Activated CD4-positive, alpha-beta memory T cell treated with anti-CD3 and anti-CD28 coated beads for 36 hours (primary cell): Measurements from ENCODE around the gene PRRT1. TPM values are rescaled to one million over a fixed set of nuclear protein-coding genes. Genes with fewer than 3 reads are reported as not detected.
"Not testable (repeated sequence)": the region's sequence is repeated elsewhere in the genome, so short reads cannot be mapped to it uniquely, and the experiment has no call there.

Source experiments
- CTCF ChIA-PET: fragments of 350-600 bp; sonication (Branson Sonifier 250); formaldehyde crosslinking; loops from one replicate; lab custom pipeline; 2021; ENCODE audit warnings: antibody characterized with exemption, inconsistent platforms; lab: Charles Lee
- POLR2A ChIA-PET: fragments of 350-600 bp; sonication (Branson Sonifier 250); formaldehyde crosslinking; loops from one replicate; lab custom pipeline; 2021; ENCODE audit warnings: antibody characterized with exemption; lab: Charles Lee
- DNase-seq: peaks from one replicate; pipeline ENCODE4 v3.0.0-alpha.2; 2020
- H3K27ac Mint-ChIP-seq: one replicate; pipeline ENCODE4 v1.8.0; 2021; ENCODE audit warnings: mixed read lengths
- H3K27me3 Mint-ChIP-seq: one replicate; pipeline ENCODE4 v1.8.0; 2021; ENCODE audit warnings: mixed read lengths
- H3K36me3 Mint-ChIP-seq: one replicate; pipeline ENCODE4 v1.8.0; 2021; ENCODE audit warnings: mixed read lengths
- H3K4me1 Mint-ChIP-seq: one replicate; pipeline ENCODE4 v1.8.0; 2021; ENCODE audit warnings: low read depth, mixed read lengths
- H3K4me3 Mint-ChIP-seq: one replicate; pipeline ENCODE4 v1.8.0; 2021; ENCODE audit warnings: mild to moderate bottlenecking, mixed read lengths
- H3K9me3 Mint-ChIP-seq: one replicate; pipeline ENCODE4 v1.8.0; 2021; ENCODE audit warnings: mixed read lengths
- intact Hi-C: fragments of 100-400 bp; cut with micrococcal nuclease; formaldehyde crosslinking; loops from one replicate; pipeline ENCODE4 v1.15.1; 2023
- total RNA-seq, 2 experiments: library from RNA; stranded (reverse); gene quantifications; one replicate each; pipeline ENCODE4 v1.2.3, GENCODE V29; 2021

Gene PRRT1
- total RNA-seq, 2 experiments from 2014 or later, result 0.33 to 0.36 TPM

DNA sequence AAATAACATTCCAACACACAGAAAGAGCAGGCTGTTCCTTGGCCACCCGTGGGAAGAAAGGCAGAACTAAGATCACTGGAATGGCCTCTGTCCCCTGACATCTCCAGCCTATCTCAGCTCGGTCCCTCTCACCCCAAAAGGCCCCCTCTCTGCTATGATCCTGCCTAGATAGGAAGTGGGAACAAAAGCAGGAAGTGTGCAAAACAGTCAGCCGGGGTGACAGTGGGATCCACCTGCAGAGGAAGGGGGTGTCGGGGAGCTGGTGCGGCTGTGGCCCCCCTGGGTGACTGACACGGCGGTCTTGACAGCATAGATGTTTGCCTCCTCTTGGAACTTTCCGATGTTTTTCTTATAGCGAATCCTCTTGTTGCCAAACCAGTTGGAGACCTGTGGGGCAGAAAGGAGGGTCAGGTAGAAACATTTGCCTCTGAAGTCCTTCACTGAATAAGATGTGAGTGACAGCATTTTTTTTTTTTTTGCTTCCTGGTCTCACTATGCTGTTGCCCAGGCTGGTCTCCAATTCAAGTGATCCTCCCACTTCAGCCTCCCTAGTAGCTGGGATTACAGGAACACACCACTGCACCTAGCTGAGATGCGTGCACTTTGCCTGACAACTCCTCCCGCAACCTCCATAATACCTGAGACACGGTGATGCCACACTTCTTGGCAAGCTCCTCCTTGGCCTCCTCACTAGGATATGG is 35.4 kb upstream of the PRRT1 start:
- ChIA-PET POLR2A (interaction anchor here (0.6 to 8.5 kb wide), 3 partner anchors 9 to 784 kb away, joined by 3 to 57 read pairs (median 3); partner anchors contain the start of genes AGPAT1 and RNF5), CTCF (interaction anchor here (1.9 kb wide), 1 partner anchor 8 kb away, joined by 9 read pairs; no protein-coding TSS in a partner anchor)
- Mint-ChIP-seq H3K27ac (peak overlapping the region; percentile 86), H3K4me1 (peaks cover 54% of the 10 kb centered on the region), H3K4me3 (peak overlapping the region; percentile 13), H3K27me3 (no peaks in the 10 kb centered on the region), H3K9me3 (no peaks in the 10 kb centered on the region), H3K36me3 (peaks cover 55% of the 10 kb centered on the region)
- no peak for DNase-seq
- intact Hi-C loops, result no loop called here

DNA sequence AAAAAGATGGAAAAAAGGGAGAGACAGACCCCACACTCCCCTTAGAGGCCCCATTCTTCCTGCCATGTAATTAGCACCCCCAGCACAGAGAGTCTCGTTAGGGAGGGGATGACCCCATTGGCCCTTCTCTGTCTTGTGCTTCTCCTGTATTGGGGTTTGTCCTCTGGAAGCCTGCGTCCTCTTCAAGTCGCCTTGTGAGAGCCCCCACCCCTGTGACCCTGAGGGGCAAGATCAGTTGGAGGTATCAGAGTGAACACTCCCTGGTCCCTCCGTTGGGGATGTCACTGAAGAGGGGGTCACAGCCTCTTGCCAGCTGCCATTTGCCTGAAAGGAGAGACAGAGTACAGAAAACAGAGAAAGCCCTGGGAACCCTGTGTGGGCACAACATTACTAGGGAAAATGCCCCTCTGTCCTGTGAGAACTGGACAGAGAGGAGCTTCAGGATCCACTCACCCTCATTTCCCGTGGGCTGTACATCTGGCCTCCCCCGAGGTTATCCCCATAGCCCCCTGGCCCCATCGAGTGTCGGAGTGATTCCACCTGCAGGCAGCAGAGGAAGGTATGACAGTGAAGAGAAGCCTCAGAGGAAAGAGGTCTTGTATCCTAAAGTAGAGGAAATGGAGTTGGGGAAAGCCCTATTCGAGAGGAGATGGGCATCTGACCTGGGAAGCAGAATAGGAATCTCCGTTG is 34.6 kb upstream of the PRRT1 start:
- H3K4me3 Mint-ChIP-seq, DNase-seq, H3K27me3 Mint-ChIP-seq, intact Hi-C loops, H3K9me3 Mint-ChIP-seq: not testable (repeated sequence)
- peak overlapping the region; percentile 86 for H3K27ac Mint-ChIP-seq
- H3K4me1 Mint-ChIP-seq, result peaks cover 56% of the 10 kb centered on the region
- peaks cover 54% of the 10 kb centered on the region for H3K36me3 Mint-ChIP-seq
- ChIA-PET POLR2A (interaction anchor here (0.6 to 8.5 kb wide), 2 partner anchors 8 to 89 kb away, joined by 7 to 57 read pairs; partner anchors contain the start of genes AGPAT1 and RNF5), CTCF (interaction anchor here (0.6 to 1.9 kb wide), 2 partner anchors 9 to 108 kb away, joined by 4 to 9 read pairs; no protein-coding TSS in a partner anchor)

- H3K27me3 Mint-ChIP-seq, H3K9me3 Mint-ChIP-seq, intact Hi-C loops: not testable (repeated sequence)
- Mint-ChIP-seq H3K4me1 (peaks cover 61% of the 10 kb centered on the region), H3K27ac (peak overlapping the region; percentile 86), H3K36me3 (peaks cover 53% of the 10 kb centered on the region), H3K4me3 (peak overlapping the region; percentile 34)
- ChIA-PET CTCF (interaction anchor here (0.6 to 1.9 kb wide), 2 partner anchors 10 to 108 kb away, joined by 4 to 9 read pairs; no protein-coding TSS in a partner anchor), POLR2A (interaction anchor here (0.6 to 8.5 kb wide), 2 partner anchors 8 to 88 kb away, joined by 7 to 57 read pairs; partner anchors contain the start of genes AGPAT1 and RNF5)
- peak; percentile 84 for DNase-seq
Observed at GRCh38 chr6:32185681-32186131, 34.0 kb upstream of the PRRT1 start.

DNA sequence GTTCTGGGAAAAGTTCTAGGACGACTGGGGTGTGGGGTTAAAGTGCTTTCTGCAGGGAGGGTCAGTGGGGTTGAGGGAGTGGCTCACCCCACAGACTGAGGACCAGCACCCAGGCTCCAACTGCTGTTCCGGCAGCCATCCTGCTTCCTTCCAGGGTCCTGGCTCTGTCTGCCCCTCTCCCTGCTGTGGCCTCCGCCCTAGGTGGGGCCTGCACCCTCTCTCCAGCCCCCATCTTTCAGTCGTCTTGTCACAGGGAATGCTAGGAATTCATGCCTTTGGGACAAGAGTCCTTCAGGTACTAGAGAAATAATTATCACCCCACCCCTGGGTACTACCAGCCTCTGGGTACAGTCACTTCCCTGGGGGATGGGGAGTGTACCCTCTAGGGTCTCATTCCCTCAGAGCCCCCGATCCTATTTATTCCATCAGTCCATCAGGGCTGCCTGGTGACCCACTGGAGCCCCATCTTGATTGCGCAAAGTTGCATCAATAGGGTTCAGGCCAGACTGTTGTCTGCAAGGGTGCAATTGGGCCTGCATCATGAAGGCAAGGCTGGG is 32.4 kb upstream of the PRRT1 start, which contains the start of gene AGER:
Gene AGER, minus strand, starts transcription at position 170 of the 557 bp plus-strand sequence. Its CDS starts 31 bp downstream, at position 139.
- no peak for DNase-seq
- H3K4me3 Mint-ChIP-seq, result no peak within 1 kb of the TSS
- no peaks in the 10 kb centered on the region for H3K9me3 Mint-ChIP-seq
- no peaks in the 10 kb centered on the region for H3K27me3 Mint-ChIP-seq
- H3K36me3 Mint-ChIP-seq, result peaks cover 56% of the 10 kb centered on the region
- ChIA-PET POLR2A (no interaction called here), CTCF (no interaction called here)
- H3K4me1 Mint-ChIP-seq, result peaks cover 75% of the 10 kb centered on the region
- peak within 1 kb of the TSS; percentile 67 for H3K27ac Mint-ChIP-seq
- intact Hi-C loops, result no loop called here

- ChIA-PET POLR2A (no interaction called here), CTCF (no interaction called here)
- peak overlapping the region; percentile 42 for H3K27ac Mint-ChIP-seq
- H3K27me3 Mint-ChIP-seq, result no peaks in the 10 kb centered on the region
- peaks cover 53% of the 10 kb centered on the region for H3K36me3 Mint-ChIP-seq
- no peaks in the 10 kb centered on the region for H3K9me3 Mint-ChIP-seq
- H3K4me3 Mint-ChIP-seq, result no peak overlapping the region
- DNase-seq, result no peak
- intact Hi-C loops, result no loop called here
- H3K4me1 Mint-ChIP-seq, result peaks cover 75% of the 10 kb centered on the region
Observed at GRCh38 chr6:32183483-32184083, 31.8 kb upstream of the PRRT1 start.

DNA sequence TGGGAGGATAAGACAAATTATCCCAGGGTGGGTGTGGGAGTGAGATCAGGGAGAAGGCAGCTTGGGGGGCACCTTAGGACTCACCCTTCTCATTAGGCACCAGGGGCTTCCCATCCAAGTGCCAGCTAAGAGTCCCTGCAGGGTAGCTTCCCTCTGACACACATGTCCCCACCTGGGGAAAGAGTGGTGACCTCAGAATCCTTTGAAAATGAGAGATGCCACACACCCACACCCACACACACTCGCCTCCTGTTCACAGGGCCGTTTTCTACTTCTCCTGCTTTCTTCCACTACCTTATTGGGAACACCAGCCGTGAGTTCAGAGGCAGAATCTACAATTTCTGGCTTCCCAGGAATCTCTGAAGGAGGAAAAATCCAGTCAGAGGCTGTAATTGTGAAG is 31.3 kb upstream of the PRRT1 start:
- POLR2A ChIA-PET, result no interaction called here
- CTCF ChIA-PET, result interaction anchor here (1.2 kb wide), 1 partner anchor 54 kb away, joined by 3 read pairs; no protein-coding TSS in a partner anchor
- H3K27ac Mint-ChIP-seq, result peak overlapping the region; percentile 67

GRCh38 chr6:32182555-32182981 is 30.8 kb upstream of the PRRT1 start:
- ChIA-PET POLR2A (no interaction called here), CTCF (interaction anchor here (1.2 kb wide), 1 partner anchor 54 kb away, joined by 3 read pairs; no protein-coding TSS in a partner anchor)
- Mint-ChIP-seq H3K4me3 (no peak overlapping the region), H3K27ac (peak overlapping the region; percentile 67), H3K4me1 (peaks cover 66% of the 10 kb centered on the region), H3K36me3 (peaks cover 48% of the 10 kb centered on the region), H3K9me3 (no peaks in the 10 kb centered on the region), H3K27me3 (no peaks in the 10 kb centered on the region)
- DNase-seq, result no peak
- intact Hi-C loops, result no loop called here

More for the DNA sequence above, 31.3 kb upstream of the PRRT1 start:
- H3K9me3 Mint-ChIP-seq, result no peaks in the 10 kb centered on the region
- intact Hi-C loops, result no loop called here
- H3K4me1 Mint-ChIP-seq, result peaks cover 70% of the 10 kb centered on the region
- peaks cover 50% of the 10 kb centered on the region for H3K36me3 Mint-ChIP-seq
- no peak for DNase-seq
- H3K27me3 Mint-ChIP-seq, result no peaks in the 10 kb centered on the region
- H3K4me3 Mint-ChIP-seq, result no peak overlapping the region

DNA sequence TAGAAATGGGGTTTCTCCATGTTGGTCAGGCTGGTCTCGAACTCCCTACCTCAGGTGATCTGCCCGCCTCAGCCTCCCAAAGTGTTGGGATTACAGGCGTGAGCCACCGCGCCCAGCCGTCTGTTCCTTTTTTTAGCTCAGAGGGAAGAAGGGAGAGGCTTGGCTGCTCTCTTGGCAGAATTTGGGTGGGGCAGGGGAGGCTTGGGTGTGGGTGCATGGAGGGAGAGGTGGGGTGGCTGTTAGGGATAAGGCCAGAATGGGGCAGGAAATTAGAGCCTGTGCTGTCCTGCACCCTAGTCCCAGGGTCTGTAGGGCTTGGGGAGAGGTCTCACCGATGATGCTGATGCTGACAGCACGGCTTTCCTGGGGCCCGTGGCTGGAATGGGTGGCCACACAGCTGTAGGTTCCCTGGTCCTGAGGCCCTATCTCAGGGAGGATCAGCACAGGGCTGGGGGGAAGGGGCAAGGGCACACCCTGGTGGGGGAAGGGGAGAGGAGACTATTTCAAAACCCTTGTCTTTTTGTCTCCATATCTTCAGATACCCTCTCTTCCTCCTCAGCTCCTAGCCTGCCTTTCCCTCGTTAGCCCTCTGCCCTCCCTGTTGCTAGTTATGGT is 30.3 kb upstream of the PRRT1 start:
- Mint-ChIP-seq H3K9me3 (no peaks in the 10 kb centered on the region), H3K27me3 (no peaks in the 10 kb centered on the region), H3K27ac (peak overlapping the region; percentile 67), H3K4me1 (peaks cover 62% of the 10 kb centered on the region), H3K36me3 (peaks cover 42% of the 10 kb centered on the region), H3K4me3 (no peak overlapping the region)
- DNase-seq, result no peak
- POLR2A ChIA-PET, result no interaction called here
- CTCF ChIA-PET, result interaction anchor here (1.2 kb wide), 1 partner anchor 53 kb away, joined by 3 read pairs; no protein-coding TSS in a partner anchor
- intact Hi-C loops, result no loop called here

DNA sequence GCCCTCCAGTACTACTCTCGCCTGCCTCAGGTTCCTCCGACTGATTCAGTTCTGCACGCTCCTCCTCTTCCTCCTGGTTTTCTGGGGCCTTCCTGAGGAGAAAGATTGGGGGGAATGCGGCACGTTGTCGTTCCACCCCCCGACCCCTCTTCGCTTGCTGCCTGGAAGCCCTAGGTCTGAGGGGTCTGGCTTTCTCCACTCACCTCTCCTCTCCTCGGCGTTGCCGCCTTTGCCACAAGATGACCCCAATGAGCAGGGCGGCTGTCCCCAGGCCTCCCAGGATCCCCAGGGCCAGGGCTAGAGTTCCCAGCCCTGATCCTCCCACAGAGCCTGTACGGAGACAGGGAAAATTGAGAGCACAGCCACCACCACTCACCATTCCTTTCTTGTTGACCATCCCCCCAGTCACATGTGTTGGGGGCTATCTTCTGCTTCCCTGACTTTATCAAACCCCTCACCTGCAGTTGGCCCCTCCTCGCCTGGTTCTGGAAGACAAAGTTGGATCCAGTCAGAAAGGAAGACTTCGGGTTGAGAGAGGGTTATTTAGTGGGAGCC is 29.5 kb upstream of the PRRT1 start:
- H3K27ac Mint-ChIP-seq, result peak overlapping the region; percentile 15
- POLR2A ChIA-PET, result no interaction called here

GRCh38 chr6:32179766-32180405 is 28.1 kb upstream of the PRRT1 start:
- Mint-ChIP-seq H3K9me3 (no peaks in the 10 kb centered on the region), H3K27ac (peak overlapping the region; percentile 96), H3K4me3 (peak overlapping the region; percentile 85), H3K4me1 (peaks cover 58% of the 10 kb centered on the region), H3K27me3 (no peaks in the 10 kb centered on the region), H3K36me3 (peaks cover 27% of the 10 kb centered on the region)
- POLR2A ChIA-PET, result interaction anchor here (1.8 to 4.9 kb wide), 3 partner anchors 9 to 52 kb away, joined by 9 to 57 read pairs (median 9); partner anchors contain the start of genes ATF6B, GPSM3 and PBX2
- intact Hi-C loops, result loop anchor here (5.0 to 10.0 kb wide), 2 partner anchors 205 to 792 kb away; partner anchors contain the start of gene DXO
- no peak for DNase-seq
- CTCF ChIA-PET, result interaction anchor here (1.3 to 1.4 kb wide), 3 partner anchors 11 to 15 kb away, joined by 6 to 11 read pairs (median 7); partner anchors contain the start of genes GPSM3 and PBX2

More for the DNA sequence above, 29.5 kb upstream of the PRRT1 start:
- Mint-ChIP-seq H3K9me3 (no peaks in the 10 kb centered on the region), H3K36me3 (peaks cover 34% of the 10 kb centered on the region), H3K27me3 (no peaks in the 10 kb centered on the region), H3K4me3 (no peak overlapping the region), H3K4me1 (peaks cover 62% of the 10 kb centered on the region)
- intact Hi-C loops, result no loop called here
- CTCF ChIA-PET, result no interaction called here
- DNase-seq, result no peak
